ENCODE measurements around the gene COQ8A.

Gene COQ8A

DNA sequence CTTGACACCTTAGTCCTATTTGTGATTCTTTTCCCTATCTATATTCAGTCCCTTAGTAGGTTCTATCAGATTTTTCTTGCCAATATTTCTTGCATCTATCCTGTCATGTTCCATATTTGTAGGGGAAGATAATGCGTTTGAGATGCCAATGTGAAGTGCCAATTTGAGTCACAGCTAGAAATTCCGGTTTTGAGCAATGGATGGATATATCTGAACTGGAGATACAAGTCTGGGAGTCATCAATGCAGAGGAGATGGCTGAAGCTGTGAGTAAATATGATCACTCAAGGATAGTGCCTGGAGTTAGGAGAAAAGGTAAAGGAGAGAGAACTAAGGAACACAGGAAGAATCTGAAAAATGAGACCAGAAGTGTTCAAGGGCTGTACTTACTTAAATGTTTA is 93.8 kb downstream of the COQ8A start:
- DNase-seq: no peak

DNA sequence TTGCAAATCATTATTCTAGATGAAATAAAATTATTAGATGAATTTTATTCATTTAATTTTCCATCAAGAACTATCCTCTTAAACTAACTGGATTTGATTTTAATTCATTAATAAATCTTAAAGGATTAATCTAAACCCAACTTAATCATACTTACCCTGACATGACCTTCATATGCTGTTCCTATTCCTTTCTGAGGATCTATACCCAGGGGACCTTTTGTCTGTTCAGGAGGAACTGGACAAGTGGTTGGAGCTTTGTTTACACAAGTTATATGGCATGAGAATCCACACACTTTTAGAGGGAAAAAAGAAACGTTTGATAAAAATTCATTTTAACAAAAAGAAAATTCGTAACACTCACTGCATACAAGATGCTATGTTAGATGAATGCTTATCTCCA is 95.2 kb downstream of the COQ8A start:
- DNase-seq: no peak

GRCh38 chr1:227037121-227037520 is 97.0 kb downstream of the COQ8A start:
- no peak for DNase-seq

All from stimulated activated CD4-positive, alpha-beta T cell treated with anti-CD3 and anti-CD28 coated beads, Interleukin-4, amount 100 ng/mL, for 1 hour (primary cell).